HFFc6 (cell line): ENCODE measurements around the gene PKIG. TPM values are rescaled to one million over a fixed set of nuclear protein-coding genes. Genes with fewer than 3 reads are reported as not detected.
A peak's percentile ranks its signal among the peaks of the same experiment; 100 is the strongest.

Experiments
- DNase-seq: peaks from one replicate; pipeline ENCODE4 v3.0.0-alpha.2; 2018
- H3K27ac Mint-ChIP-seq: 2 replicates; pipeline ENCODE4 v1.8.0; 2020; ENCODE audit warnings: mild to moderate bottlenecking, mixed read lengths
- H3K27me3 Mint-ChIP-seq: 2 replicates; pipeline ENCODE4 v1.8.0; 2021; ENCODE audit warnings: mild to moderate bottlenecking, moderate library complexity, mixed read lengths; ENCODE audit not compliant: insufficient read depth
- H3K36me3 Mint-ChIP-seq: 2 replicates; pipeline ENCODE4 v1.8.0; 2021; ENCODE audit warnings: low read depth, mixed read lengths
- H3K4me1 Mint-ChIP-seq: 2 replicates; pipeline ENCODE4 v1.8.0; 2020; ENCODE audit warnings: low read depth, mixed read lengths
- H3K4me3 Mint-ChIP-seq: 2 replicates; pipeline ENCODE4 v1.8.0; 2020; ENCODE audit warnings: mild to moderate bottlenecking, moderate library complexity, mixed read lengths
- H3K9me3 Mint-ChIP-seq: 2 replicates; pipeline ENCODE4 v1.8.0; 2020; ENCODE audit warnings: mild to moderate bottlenecking, mixed read lengths
- total RNA-seq, 6 experiments: library from RNA; stranded (reverse); fragmentation: NEBNext Ultra II Directional; extraction: Animal tissue kit (Norgen Biotek cat#: 25700); gene quantifications; 2 replicates in 1 of 6; 3 replicates in 5 of 6; pipeline ENCODE4 v1.2.3, GENCODE V29; 2021
- TF ChIP-seq, protein P1 (sequence below): fragments of 200-600 bp; sonication (generic); IDR thresholded peaks from 2 replicates; pipeline ENCODE4 v1.5.0; 2021; ENCODE audit warnings: antibody characterized with exemption, mild to moderate bottlenecking

PKIG gene
- total RNA-seq, 6 experiments from 2014 or later, result 35.5 to 57.6 (median 52.0) TPM

- no peak overlapping the region for H3K4me3 Mint-ChIP-seq
- no peaks in the 10 kb centered on the region for H3K27me3 Mint-ChIP-seq
- TF ChIP-seq, protein P1, sequence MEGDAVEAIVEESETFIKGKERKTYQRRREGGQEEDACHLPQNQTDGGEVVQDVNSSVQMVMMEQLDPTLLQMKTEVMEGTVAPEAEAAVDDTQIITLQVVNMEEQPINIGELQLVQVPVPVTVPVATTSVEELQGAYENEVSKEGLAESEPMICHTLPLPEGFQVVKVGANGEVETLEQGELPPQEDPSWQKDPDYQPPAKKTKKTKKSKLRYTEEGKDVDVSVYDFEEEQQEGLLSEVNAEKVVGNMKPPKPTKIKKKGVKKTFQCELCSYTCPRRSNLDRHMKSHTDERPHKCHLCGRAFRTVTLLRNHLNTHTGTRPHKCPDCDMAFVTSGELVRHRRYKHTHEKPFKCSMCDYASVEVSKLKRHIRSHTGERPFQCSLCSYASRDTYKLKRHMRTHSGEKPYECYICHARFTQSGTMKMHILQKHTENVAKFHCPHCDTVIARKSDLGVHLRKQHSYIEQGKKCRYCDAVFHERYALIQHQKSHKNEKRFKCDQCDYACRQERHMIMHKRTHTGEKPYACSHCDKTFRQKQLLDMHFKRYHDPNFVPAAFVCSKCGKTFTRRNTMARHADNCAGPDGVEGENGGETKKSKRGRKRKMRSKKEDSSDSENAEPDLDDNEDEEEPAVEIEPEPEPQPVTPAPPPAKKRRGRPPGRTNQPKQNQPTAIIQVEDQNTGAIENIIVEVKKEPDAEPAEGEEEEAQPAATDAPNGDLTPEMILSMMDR, result no peak
- H3K9me3 Mint-ChIP-seq, result no peaks in the 10 kb centered on the region
- no peaks in the 10 kb centered on the region for H3K4me1 Mint-ChIP-seq
- H3K36me3 Mint-ChIP-seq, result 0 out of 2 replicates have a peak, but pooled peaks cover 9% of the 10 kb centered on the region
- no peak overlapping the region for H3K27ac Mint-ChIP-seq
- DNase-seq, result no peak
Measured at GRCh38 chr20:44629017-44629385, 46.6 kb downstream of the PKIG start.

- Mint-ChIP-seq H3K36me3 (0 out of 2 replicates have a peak, but pooled peaks cover 5% of the 10 kb centered on the region), H3K4me1 (no peaks in the 10 kb centered on the region), H3K4me3 (no peak overlapping the region), H3K27ac (no peak overlapping the region), H3K9me3 (no peaks in the 10 kb centered on the region), H3K27me3 (no peaks in the 10 kb centered on the region)
- no peak for DNase-seq
- TF ChIP-seq, protein P1, result no peak
Measured at GRCh38 chr20:44629542-44629941, 47.2 kb downstream of the PKIG start.

GRCh38 chr20:44630297-44630696 is 47.9 kb downstream of the PKIG start:
- no peak overlapping the region for H3K27ac Mint-ChIP-seq

DNA sequence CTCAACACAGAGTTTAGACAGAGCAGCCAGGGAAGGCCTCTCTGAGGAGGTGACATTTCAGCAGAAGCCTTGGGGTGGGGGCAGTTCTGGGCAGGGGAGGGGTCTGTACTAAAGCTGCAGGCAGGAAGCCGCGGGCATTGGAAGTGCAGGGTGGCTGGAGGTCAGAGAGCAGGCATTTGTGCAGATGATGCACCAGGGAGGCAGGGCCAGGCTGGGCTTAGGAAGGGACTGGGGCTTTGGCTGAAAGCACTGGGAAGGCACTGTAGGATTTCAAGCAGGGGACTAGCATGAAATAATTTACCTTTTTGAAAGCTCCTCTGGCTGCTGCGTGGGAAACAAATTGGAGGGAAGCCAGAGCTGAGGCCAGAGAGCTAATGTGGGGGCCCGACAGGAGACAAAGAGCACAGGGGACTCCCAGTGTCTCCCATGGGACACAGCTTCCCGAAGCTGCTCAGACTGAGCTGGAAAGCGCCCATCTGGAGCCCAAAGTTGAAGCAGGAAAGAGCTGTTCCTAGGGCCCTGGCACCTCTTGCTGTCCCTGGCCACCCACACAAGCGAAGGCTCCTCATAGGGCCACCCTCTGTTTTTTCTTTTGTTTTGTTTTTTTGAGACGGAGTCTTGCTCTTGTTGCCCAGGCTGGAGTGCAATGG is 49.8 kb downstream of the PKIG start:
- TF ChIP-seq, protein P1, result no peak
- Mint-ChIP-seq H3K36me3 (no peaks in the 10 kb centered on the region), H3K27me3 (no peaks in the 10 kb centered on the region), H3K9me3 (no peaks in the 10 kb centered on the region), H3K4me1 (no peaks in the 10 kb centered on the region), H3K4me3 (no peak overlapping the region), H3K27ac (no peak overlapping the region)
- no peak for DNase-seq

More at GRCh38 chr20:44630297-44630696, 47.9 kb downstream of the PKIG start:
- Mint-ChIP-seq H3K9me3 (no peaks in the 10 kb centered on the region), H3K4me3 (no peak overlapping the region), H3K27me3 (no peaks in the 10 kb centered on the region), H3K4me1 (no peaks in the 10 kb centered on the region), H3K36me3 (no peaks in the 10 kb centered on the region)
- TF ChIP-seq, protein P1, result no peak
- no peak for DNase-seq

DNA sequence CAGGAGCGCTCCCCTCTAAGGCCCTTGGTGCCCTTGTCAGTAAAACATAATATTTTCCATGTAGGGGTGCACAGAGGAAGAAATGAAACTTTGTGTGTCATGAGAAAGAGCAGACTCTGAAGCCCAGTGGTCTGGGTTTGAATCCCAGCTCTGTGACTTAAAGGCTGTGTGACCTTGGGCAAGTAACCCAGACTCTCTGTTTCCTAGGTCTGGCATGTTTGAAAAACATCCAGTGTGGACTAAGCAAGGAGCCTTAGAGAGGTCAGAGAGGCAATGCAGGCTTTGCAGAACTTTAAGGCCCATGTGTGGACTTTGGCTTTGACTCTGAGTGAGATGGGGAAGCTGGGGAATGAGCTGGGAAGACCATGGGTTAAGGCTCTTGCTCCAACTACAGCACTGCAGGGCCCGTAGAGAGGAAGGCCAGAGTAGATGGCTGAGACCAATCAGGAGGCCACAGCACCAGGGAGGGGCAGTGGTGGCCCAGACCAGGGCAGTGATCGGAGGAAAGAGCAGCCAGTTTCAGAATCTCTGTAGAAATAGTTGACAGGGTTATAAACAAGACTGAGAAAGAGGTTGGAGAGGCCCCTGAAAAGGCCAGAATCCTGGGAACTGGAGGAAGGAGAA is 50.9 kb downstream of the PKIG start:
- no peaks in the 10 kb centered on the region for H3K27me3 Mint-ChIP-seq
- H3K4me3 Mint-ChIP-seq, result no peak overlapping the region
- TF ChIP-seq, protein P1, result no peak
- no peak for DNase-seq
- H3K9me3 Mint-ChIP-seq, result no peaks in the 10 kb centered on the region
- no peaks in the 10 kb centered on the region for H3K4me1 Mint-ChIP-seq
- H3K27ac Mint-ChIP-seq, result peak overlapping the region; percentile 28; the same call in 1 of the 2 replicates
- no peaks in the 10 kb centered on the region for H3K36me3 Mint-ChIP-seq
